Measurements from ENCODE around the gene SMAD1.

The SMAD1 gene

DNA sequence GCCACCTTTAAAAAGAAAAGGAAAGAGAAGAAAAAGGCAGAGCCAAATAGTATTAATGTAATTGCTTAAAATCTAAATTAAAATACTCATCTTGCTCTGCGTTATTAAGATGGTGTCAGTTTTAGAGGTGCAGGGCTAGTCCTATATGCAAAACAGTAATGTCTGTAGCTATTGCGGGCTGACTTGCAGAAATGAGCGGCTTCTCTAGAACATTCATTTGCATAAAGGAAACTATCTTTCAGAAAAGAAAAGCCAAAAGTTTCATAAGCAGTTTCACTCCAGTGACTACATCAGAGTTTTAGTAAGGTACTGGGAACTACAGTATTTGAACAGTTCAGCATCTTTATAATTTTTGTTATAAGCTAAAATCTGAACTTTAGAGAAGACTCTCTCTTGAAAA, 6.0 kb downstream of the SMAD1 start:
- Histone ChIP-seq H3K4me2 (peak overlapping the region; percentile 93), H2AFZ (ENCODE audit: low read depth) (peak overlapping the region; percentile 1; the same call in 1 of the 2 replicates), H3K79me2 (ENCODE audit: insufficient read depth, low read depth) (peaks cover 92% of the 10 kb centered on the region), H3K4me3 (IDR thresholded peaks at IDR 0.05; ENCODE audit: insufficient read depth, low read depth, low read length) (no peak overlapping the region), H3K27me3 (ENCODE audit: insufficient read depth, low read depth) (no peaks in the 10 kb centered on the region; the same call in 1 of the 2 replicates), H3K9ac (peak overlapping the region; percentile 45; the same call in 1 of the 2 replicates), H3K27ac (peak overlapping the region; percentile 71), H3K36me3 (ENCODE audit: insufficient read depth) (no peaks in the 10 kb centered on the region), H3K4me1 (ENCODE audit: low read depth, poor library complexity, severe bottlenecking) (peaks cover 80% of the 10 kb centered on the region), H4K20me1 (ENCODE audit: insufficient read depth) (no peaks in the 10 kb centered on the region; the same call in 1 of the 2 replicates)
- TF ChIP-seq CTCF (conservative IDR thresholded peaks at IDR 0.05; ENCODE audit: low read depth, low read length), result no peak

DNA sequence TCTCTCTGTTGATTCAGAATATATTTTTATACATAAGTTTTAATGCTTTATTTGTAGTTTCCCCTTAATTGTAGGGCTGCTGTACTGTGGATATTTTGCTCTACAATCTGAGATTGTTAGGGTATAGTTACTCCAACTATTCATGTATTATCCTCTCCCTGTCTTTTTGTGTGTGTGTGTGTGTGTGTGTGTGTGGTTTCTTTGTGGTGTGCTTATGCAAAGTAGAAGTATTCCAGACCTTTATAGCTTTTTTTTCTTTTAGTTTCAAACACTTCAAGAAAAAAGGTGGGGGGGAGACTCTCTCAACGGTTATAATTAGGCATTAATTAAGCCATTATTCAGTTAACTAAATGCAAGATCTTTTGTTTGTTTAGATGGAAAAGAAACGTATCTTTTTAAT, 6.7 kb downstream of the SMAD1 start:
- no peak overlapping the region for H3K4me3 ChIP-seq (IDR thresholded peaks at IDR 0.05; ENCODE audit: insufficient read depth, low read depth, low read length)
- no peak for TF ChIP-seq CTCF (conservative IDR thresholded peaks at IDR 0.05; ENCODE audit: low read depth, low read length)
- peaks cover 82% of the 10 kb centered on the region for H3K4me1 ChIP-seq (ENCODE audit: low read depth, poor library complexity, severe bottlenecking)
- peak overlapping the region; percentile 93 for H3K4me2 ChIP-seq
- H2AFZ ChIP-seq (ENCODE audit: low read depth), result no peak overlapping the region
- H3K79me2 ChIP-seq (ENCODE audit: insufficient read depth, low read depth), result peaks cover 92% of the 10 kb centered on the region
- H3K36me3 ChIP-seq (ENCODE audit: insufficient read depth), result no peaks in the 10 kb centered on the region
- H3K27me3 ChIP-seq (ENCODE audit: insufficient read depth, low read depth), result no peaks in the 10 kb centered on the region; the same call in 1 of the 2 replicates
- no peak overlapping the region; the same call in 1 of the 2 replicates for H3K9ac ChIP-seq
- peak overlapping the region; percentile 71; the same call in 1 of the 2 replicates for H3K27ac ChIP-seq
- H4K20me1 ChIP-seq (ENCODE audit: insufficient read depth), result no peaks in the 10 kb centered on the region; the same call in 1 of the 2 replicates

DNA sequence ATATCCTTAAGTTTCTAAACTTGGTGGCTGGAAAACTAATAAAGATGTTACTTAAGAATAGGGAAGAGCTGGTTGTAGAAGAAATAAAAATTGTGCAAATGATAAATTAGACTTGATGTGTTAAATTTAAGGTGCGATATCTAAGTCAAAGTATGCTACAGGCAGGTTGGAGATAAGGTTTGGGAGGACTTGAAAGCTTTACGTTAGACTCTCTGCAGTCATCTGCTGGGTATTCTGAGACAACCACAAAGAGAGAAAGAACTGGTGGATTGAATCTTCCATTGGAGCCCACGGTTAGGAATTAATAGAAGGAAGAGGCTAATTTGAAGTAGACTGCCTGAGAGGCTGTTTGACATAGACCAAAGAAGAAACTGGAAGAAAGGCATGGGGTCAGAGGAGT, 7.9 kb downstream of the SMAD1 start:
- no peaks in the 10 kb centered on the region; the same call in 1 of the 2 replicates for H3K27me3 ChIP-seq (ENCODE audit: insufficient read depth, low read depth)
- H3K36me3 ChIP-seq (ENCODE audit: insufficient read depth), result no peaks in the 10 kb centered on the region
- no peak overlapping the region for H3K4me3 ChIP-seq (IDR thresholded peaks at IDR 0.05; ENCODE audit: insufficient read depth, low read depth, low read length)
- H4K20me1 ChIP-seq (ENCODE audit: insufficient read depth), result no peaks in the 10 kb centered on the region; the same call in 1 of the 2 replicates
- no peak overlapping the region for H3K9ac ChIP-seq
- peaks cover 91% of the 10 kb centered on the region for H3K79me2 ChIP-seq (ENCODE audit: insufficient read depth, low read depth)
- peak overlapping the region; percentile 93; the same call in 1 of the 2 replicates for H3K4me2 ChIP-seq
- no peak overlapping the region for H3K27ac ChIP-seq
- no peak overlapping the region for H2AFZ ChIP-seq (ENCODE audit: low read depth)
- no peak for TF ChIP-seq CTCF (conservative IDR thresholded peaks at IDR 0.05; ENCODE audit: low read depth, low read length)
- peaks cover 73% of the 10 kb centered on the region for H3K4me1 ChIP-seq (ENCODE audit: low read depth, poor library complexity, severe bottlenecking)

DNA sequence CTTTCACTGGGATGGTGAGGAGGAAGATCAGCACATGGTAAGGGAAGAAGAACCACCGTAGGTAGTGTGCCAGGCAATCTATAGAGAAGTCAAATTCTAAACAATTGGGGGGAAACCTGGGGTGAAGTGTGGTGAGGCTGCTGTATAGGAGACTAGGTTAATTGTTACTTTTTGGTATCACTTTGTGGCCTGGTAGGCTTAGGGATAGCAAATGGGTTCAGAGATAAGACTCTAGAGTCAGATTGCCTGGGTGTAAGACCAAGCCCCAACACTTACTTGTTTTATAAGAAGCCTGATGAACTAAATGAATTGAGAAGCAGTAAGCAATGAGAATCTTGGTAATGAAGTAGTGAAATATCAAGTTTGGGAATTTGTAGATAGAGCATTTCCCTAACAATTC, 8.7 kb downstream of the SMAD1 start:
- Histone ChIP-seq H3K79me2 (ENCODE audit: insufficient read depth, low read depth) (peaks cover 91% of the 10 kb centered on the region), H3K36me3 (ENCODE audit: insufficient read depth) (no peaks in the 10 kb centered on the region), H3K9ac (no peak overlapping the region), H3K27ac (no peak overlapping the region), H3K4me1 (ENCODE audit: low read depth, poor library complexity, severe bottlenecking) (peaks cover 70% of the 10 kb centered on the region), H3K4me3 (IDR thresholded peaks at IDR 0.05; ENCODE audit: insufficient read depth, low read depth, low read length) (no peak overlapping the region), H3K27me3 (ENCODE audit: insufficient read depth, low read depth) (no peaks in the 10 kb centered on the region; the same call in 1 of the 2 replicates), H3K4me2 (peak overlapping the region; percentile 93; the same call in 1 of the 2 replicates), H4K20me1 (ENCODE audit: insufficient read depth) (no peaks in the 10 kb centered on the region; the same call in 1 of the 2 replicates), H2AFZ (ENCODE audit: low read depth) (no peak overlapping the region)
- TF ChIP-seq CTCF (conservative IDR thresholded peaks at IDR 0.05; ENCODE audit: low read depth, low read length), result no peak
